ENCODE data around the gene KCNG2.
A peak's percentile ranks its signal among the peaks of the same experiment; 100 is the strongest.

Gene KCNG2

DNA sequence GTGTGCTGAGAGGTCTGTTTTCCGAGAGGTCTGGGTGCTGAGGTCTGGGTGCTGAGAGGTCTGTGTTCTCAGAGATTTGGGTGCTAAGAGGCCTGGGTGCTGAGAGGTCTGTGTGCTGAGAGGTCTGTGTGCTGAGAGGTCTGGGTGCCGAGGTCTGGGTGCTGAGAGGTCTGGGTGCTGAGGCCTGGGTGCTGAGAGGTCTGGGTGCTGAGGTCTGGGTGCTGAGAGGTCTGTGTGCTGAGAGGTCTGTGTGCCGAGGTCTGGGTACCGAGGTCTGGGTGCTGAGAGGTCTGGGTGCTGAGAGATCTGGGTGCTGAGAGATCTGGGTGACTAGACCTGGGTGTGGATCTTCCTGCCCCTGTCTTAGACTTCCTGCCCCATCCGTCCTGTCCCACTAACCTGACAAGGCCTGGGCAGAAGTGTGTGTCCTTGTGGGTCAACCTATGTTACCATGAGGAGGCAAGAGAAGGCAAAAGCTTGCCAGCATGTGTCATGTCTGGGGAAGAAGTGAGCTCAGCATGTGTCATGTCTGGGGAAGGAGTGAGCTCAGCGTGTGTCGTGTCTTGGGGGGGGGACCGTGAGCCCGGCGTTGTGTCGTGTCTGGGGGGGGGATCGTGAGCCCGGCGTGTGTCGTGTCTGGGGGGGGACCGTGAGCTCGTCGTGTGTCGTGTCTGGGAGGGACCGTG, 69.3 kb downstream of the KCNG2 start:
- DNase-seq: no peak
- TF ChIP-seq, protein P1, sequence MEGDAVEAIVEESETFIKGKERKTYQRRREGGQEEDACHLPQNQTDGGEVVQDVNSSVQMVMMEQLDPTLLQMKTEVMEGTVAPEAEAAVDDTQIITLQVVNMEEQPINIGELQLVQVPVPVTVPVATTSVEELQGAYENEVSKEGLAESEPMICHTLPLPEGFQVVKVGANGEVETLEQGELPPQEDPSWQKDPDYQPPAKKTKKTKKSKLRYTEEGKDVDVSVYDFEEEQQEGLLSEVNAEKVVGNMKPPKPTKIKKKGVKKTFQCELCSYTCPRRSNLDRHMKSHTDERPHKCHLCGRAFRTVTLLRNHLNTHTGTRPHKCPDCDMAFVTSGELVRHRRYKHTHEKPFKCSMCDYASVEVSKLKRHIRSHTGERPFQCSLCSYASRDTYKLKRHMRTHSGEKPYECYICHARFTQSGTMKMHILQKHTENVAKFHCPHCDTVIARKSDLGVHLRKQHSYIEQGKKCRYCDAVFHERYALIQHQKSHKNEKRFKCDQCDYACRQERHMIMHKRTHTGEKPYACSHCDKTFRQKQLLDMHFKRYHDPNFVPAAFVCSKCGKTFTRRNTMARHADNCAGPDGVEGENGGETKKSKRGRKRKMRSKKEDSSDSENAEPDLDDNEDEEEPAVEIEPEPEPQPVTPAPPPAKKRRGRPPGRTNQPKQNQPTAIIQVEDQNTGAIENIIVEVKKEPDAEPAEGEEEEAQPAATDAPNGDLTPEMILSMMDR (IDR thresholded peaks at IDR 0.05; ENCODE audit: low read depth, low read length): no peak
- H3K27me3 ChIP-seq (ENCODE audit: insufficient read depth, low read depth, severe bottlenecking): no peaks in the 10 kb centered on the region
- no peaks in the 10 kb centered on the region for H3K36me3 ChIP-seq
- no peak overlapping the region for H3K4me3 ChIP-seq (ENCODE audit: low read depth, low read length)
- peaks cover 2% of the 10 kb centered on the region for H3K9me3 ChIP-seq (ENCODE audit: severe bottlenecking)
- no peak overlapping the region for H3K27ac ChIP-seq

DNA sequence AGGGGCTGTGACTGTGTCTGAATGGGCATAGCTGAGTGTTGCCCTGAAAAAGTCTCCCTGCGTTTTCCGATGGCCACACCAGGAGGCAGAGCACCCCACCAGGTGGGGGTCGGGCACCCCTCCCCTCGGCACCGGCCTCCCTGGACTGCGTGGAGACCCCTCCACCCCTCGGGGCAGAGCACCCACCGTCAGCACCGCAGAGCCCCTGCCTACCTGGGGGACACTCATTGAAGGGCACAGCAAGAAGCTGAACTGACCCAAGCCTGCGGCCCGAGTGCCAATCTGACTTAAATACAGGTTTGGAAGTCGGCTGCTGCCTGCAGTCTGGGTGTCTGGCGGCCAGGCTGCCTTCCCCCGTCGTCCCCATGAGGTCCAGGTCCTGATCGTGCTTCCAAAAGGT, 69.9 kb downstream of the KCNG2 start:
- TF ChIP-seq, protein P1 (IDR thresholded peaks at IDR 0.05; ENCODE audit: low read depth, low read length): no peak
- Histone ChIP-seq H3K27ac (no peak overlapping the region), H3K36me3 (no peaks in the 10 kb centered on the region), H3K27me3 (ENCODE audit: insufficient read depth, low read depth, severe bottlenecking) (no peaks in the 10 kb centered on the region), H3K4me3 (ENCODE audit: low read depth, low read length) (no peak overlapping the region), H3K9me3 (ENCODE audit: severe bottlenecking) (peaks cover 2% of the 10 kb centered on the region)
- no peak for DNase-seq

DNA sequence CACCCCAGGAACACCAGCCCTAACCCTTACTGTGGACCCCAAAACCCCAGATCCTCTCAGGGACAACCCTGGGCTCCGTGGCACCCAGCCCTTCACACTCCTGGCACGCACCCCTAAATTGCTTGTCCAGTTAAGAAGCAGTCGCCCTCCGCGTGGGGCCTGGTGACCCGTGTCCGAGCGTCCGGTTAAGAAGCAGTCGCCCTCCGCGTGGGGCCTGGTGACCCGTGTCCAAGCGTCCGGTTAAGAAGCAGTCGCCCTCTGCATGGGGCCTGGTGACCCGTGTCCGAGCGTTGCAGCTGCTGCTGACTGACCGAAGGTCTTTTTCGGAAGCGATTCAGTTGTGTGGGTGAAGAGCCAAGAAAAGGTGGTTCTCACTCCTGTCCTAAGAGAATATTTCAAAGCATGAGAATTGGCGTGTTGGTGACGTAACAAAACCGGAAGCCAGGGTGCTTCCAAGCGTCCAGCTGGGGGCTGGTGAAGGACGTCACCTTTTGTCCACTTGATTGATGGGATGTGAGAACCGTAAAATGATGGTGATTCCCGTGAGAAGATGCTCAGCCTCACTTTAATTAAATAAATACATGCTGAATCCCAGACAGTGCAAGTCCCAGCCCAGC, 70.5 kb downstream of the KCNG2 start:
- Histone ChIP-seq H3K9me3 (ENCODE audit: severe bottlenecking) (peaks cover 2% of the 10 kb centered on the region), H3K27ac (no peak overlapping the region), H3K27me3 (ENCODE audit: insufficient read depth, low read depth, severe bottlenecking) (no peaks in the 10 kb centered on the region), H3K4me3 (ENCODE audit: low read depth, low read length) (no peak overlapping the region), H3K36me3 (no peaks in the 10 kb centered on the region)
- TF ChIP-seq, protein P1 (IDR thresholded peaks at IDR 0.05; ENCODE audit: low read depth, low read length): no peak
- peak; percentile 9 for DNase-seq

DNA sequence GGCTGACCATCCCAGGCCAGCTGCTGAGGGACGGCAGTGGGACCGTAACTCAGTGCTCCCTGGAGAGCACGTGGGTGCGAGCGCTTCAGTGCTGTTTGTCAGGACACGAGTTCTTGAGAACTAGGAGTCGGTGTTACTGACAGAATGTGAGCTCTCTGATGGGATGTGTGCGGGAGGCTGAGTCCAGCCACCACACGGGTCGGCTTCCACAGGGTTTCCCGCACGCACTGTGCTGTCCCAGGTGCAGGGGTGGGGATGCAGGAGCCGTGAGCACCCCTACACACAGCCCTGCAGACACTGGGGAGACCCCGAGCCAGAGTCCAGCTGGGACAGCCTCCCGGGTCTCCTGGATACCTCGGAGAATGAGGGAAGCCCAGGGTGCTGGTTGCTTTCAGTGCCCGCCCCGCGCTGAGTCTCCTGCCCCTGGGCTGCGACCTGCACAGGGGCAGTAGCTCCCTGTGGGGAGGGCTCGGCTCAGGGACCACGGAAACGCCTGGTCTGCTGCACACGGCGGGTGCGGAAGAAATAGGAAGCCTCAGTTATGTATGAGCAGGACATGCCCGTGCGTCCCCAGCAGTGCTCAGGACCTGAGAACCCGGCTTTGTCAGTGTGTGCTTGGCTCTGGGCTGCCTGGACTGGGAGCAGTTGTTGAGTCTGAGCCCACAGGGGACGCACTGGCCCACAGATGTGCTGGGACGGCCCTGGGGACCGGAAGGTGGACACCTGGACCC, 71.2 kb downstream of the KCNG2 start:
- Histone ChIP-seq H3K4me3 (ENCODE audit: low read depth, low read length) (no peak overlapping the region), H3K27ac (no peak overlapping the region), H3K36me3 (no peaks in the 10 kb centered on the region), H3K9me3 (ENCODE audit: severe bottlenecking) (peaks cover 2% of the 10 kb centered on the region), H3K27me3 (ENCODE audit: insufficient read depth, low read depth, severe bottlenecking) (no peaks in the 10 kb centered on the region)
- no peak for DNase-seq
- TF ChIP-seq, protein P1 (IDR thresholded peaks at IDR 0.05; ENCODE audit: low read depth, low read length): no peak

DNA sequence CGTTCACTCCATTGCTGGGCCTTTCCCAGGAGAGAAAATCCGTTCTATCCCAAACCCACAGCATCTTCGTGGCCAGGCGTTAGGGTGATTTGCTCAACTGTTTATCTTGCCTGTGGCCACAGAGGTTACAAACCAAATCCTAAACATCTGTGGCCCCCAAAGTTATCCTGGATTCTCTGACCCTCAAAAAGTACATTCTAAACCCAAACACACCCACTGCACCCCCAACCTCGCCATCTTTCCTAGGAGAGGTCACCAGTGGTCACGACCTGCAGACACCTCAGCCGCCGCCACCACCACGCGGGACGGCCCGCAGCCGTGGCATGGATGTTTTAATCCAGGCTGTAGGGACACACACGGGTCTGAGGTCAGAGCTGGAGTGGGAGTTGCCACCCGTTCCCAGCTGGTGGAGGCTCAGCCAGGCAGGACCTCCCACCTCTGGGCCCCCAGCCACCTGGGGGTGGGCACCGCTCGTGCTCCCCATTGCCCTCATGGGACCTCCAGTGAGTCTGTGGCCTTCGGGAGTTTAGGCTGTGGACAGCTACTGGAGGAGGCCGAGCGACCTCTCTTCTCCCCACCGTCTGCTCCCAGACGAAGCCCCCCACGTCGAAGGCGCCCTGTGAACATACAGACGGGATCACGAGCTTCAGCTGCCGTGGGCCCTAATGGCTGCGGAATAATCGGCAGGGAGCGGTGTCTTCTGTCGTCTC, 72.0 kb downstream of the KCNG2 start:
- Histone ChIP-seq H3K4me3 (ENCODE audit: low read depth, low read length) (no peak overlapping the region), H3K9me3 (ENCODE audit: severe bottlenecking) (peaks cover 2% of the 10 kb centered on the region), H3K36me3 (no peaks in the 10 kb centered on the region), H3K27ac (no peak overlapping the region), H3K27me3 (ENCODE audit: insufficient read depth, low read depth, severe bottlenecking) (no peaks in the 10 kb centered on the region)
- TF ChIP-seq, protein P1 (IDR thresholded peaks at IDR 0.05; ENCODE audit: low read depth, low read length): no peak
- DNase-seq: no peak

Measured in WERI-Rb-1 (cell line).